ENCODE results near the gene DPP7.

DPP7 gene

GRCh38 chr9:137156567-137157375 is 42.2 kb upstream of the DPP7 start:
- H3K27me3 ChIP-seq (ENCODE audit: insufficient read depth, poor library complexity, severe bottlenecking), result peaks cover 47% of the 10 kb centered on the region
- no peak overlapping the region for H3K27ac ChIP-seq (replicated peaks)
- H3K4me3 ChIP-seq (replicated peaks; ENCODE audit: insufficient read depth, low read length), result no peak overlapping the region
- no peak for DNase-seq (ENCODE audit: low read depth in 1 of 2, low spot score in 1 of 2)
- no peak for TF ChIP-seq SPI1 (IDR thresholded peaks at IDR 0.05; ENCODE audit: borderline replicate concordance, low read depth)
- TF ChIP-seq POLR2AphosphoS5 (IDR thresholded peaks at IDR 0.05; ENCODE audit: low read depth), result no peak
- no peak for TF ChIP-seq CTCF (IDR thresholded peaks at IDR 0.05; ENCODE audit: insufficient read depth, low read length)
- TF ChIP-seq GABPA (IDR thresholded peaks at IDR 0.05; ENCODE audit: low read depth), result no peak
- TF ChIP-seq REST (IDR thresholded peaks at IDR 0.05; ENCODE audit: insufficient replicate concordance, low read depth), result no peak

GRCh38 chr9:137152844-137153405 is 38.4 kb upstream of the DPP7 start:
- Histone ChIP-seq H3K27me3 (ENCODE audit: insufficient read depth, poor library complexity, severe bottlenecking) (peaks cover 18% of the 10 kb centered on the region), H3K27ac (replicated peaks) (no peak overlapping the region), H3K4me3 (replicated peaks; ENCODE audit: insufficient read depth, low read length) (no peak overlapping the region)
- no peak for TF ChIP-seq CTCF (IDR thresholded peaks at IDR 0.05; ENCODE audit: insufficient read depth, low read length)
- TF ChIP-seq REST (IDR thresholded peaks at IDR 0.05; ENCODE audit: insufficient replicate concordance, low read depth), result no peak
- no peak for TF ChIP-seq GABPA (IDR thresholded peaks at IDR 0.05; ENCODE audit: low read depth)
- TF ChIP-seq SPI1 (IDR thresholded peaks at IDR 0.05; ENCODE audit: borderline replicate concordance, low read depth), result no peak
- no peak for TF ChIP-seq POLR2AphosphoS5 (IDR thresholded peaks at IDR 0.05; ENCODE audit: low read depth)
- no peak for DNase-seq (ENCODE audit: low read depth in 1 of 2, low spot score in 1 of 2)

- Histone ChIP-seq H3K4me3 (replicated peaks; ENCODE audit: insufficient read depth, low read length) (no peak overlapping the region), H3K27me3 (ENCODE audit: insufficient read depth, poor library complexity, severe bottlenecking) (peaks cover 6% of the 10 kb centered on the region), H3K27ac (replicated peaks) (no peak overlapping the region)
- peak in 1 of 2 experiments; percentile 79 for DNase-seq (ENCODE audit: low read depth in 1 of 2, low spot score in 1 of 2)
- TF ChIP-seq POLR2AphosphoS5 (IDR thresholded peaks at IDR 0.05; ENCODE audit: low read depth) (no peak), CTCF (IDR thresholded peaks at IDR 0.05; ENCODE audit: insufficient read depth, low read length) (no peak), SPI1 (IDR thresholded peaks at IDR 0.05; ENCODE audit: borderline replicate concordance, low read depth) (no peak), REST (IDR thresholded peaks at IDR 0.05; ENCODE audit: insufficient replicate concordance, low read depth) (no peak), GABPA (IDR thresholded peaks at IDR 0.05; ENCODE audit: low read depth) (no peak)
These were observed 36.3 kb upstream of the DPP7 start for GRCh38 chr9:137150617-137151457.

All from HL-60 (cell line).